Left lobe of liver (tissue), 2 donors: Measurements from ENCODE around the gene LYZL4. TPM values are rescaled to one million over a fixed set of nuclear protein-coding genes. Genes with fewer than 3 reads are reported as not detected.

ENCODE experiments used
- ATAC-seq: fragments of 200-7000 bp; cut with Tn5 transposase; one replicate; pipeline ENCODE4 v1.9.1; 2020; ENCODE audit warnings: mild to moderate bottlenecking, moderate library complexity
- DNase-seq: peaks from one replicate; pipeline ENCODE4 v3.0.0-alpha.2; 2020; ENCODE audit warnings: low spot score
- total RNA-seq: library from RNA; stranded (reverse); gene quantifications from one replicate; pipeline ENCODE4 v1.2.1, GENCODE V29; 2021
- donor health status: DM: no; HTN: no; CAD: no; lungs with moderate emphysema.
- donor health status: DM: no; HTN: yes; CAD: no.

Gene LYZL4
- total RNA-seq, 1 donor from 2014 or later, result not detected

DNA sequence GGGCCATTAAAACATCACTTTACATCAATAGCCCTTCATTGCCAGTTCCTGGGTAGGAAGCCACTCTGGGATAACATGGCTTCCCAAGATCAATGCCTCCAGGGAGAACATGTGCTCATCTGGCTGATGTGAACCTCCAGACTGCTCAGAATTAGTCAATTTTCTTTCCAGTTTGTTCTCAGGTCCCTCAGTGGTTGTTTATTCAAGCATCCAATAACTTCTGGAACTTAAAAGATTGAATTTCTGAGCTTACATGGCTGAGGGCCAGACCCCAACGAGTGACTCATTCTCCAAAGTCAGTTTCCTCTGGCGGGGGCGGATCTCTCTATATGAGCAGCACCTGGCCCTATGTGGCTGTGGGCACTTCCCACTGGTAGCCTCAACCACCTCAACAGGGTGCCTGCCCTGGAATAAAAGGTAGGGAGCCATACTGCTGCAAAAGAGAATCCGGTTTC lies 34.0 kb downstream of the LYZL4 start:
- ATAC-seq (no peak), DNase-seq (no peak)

DNA sequence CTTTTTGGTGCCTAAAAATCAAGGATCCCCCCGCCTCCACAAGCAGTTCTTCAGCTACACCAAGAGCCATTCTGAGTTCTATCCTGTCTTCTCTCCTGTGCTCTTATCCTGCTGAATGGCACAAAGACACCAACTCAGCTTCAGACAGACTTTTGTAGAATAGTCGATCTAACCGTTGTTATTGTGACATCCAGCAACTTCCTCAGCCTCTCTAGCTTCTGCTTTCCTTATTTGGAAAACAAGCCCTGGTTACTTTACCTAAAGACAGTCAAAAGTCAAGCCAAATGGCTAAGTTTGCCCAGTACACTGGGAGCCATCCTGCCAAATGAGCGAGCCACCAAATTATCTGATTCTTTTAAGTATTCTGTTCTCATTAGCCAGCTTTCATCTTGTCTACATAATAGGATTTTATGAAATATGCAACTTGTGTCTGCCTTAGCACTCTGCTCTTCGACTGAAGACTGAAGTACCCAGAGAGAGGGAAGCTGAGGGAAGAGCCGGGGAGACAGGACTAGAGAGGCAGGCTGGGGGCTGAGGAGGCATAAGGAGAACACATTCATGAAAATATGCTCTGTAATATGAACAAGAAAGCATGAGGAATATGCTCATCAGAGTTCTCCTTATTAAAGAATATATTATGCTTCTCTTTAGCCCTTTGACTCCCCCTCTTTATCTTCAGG lies 35.1 kb downstream of the LYZL4 start:
- ATAC-seq (no peak), DNase-seq (no peak)

DNA sequence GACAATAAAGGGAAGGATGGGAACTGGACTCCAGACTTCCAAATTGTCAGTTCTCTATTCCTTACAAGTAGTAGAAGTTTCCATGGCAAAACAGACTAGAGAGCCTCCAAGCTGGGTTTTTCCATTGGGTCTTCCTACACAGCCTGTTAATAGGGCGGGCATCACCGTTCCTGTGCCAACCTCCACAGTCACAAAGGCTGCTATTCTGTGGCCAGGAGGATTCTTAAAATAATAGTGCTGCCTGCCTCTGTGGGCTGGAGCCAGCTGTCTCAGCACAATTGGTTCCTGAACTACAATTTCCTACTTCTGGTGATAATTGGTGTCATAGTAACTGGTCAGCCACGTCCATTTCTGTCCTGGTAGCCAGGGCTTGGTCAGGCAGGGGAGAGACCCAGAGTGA lies 38.6 kb downstream of the LYZL4 start:
- DNase-seq (no peak), ATAC-seq (no peak)

DNA sequence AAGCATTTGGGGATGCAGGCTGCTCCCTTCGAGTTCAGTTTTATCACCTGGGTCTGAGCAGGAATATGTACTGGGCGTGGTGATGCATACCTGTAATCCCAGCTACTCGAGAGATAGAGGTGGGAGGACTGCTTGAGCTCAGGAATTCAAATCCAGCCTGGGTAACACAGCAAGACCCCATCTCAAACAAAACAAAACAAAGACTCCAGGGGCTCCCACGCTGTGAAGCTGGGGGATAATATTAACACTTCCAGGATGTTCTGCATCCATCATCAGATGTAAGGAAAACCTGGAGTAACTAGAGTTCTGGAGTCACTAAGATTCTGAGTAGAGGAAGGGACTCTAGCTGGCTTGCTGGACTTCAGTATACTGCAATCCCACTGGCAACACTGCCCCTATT lies 40.6 kb downstream of the LYZL4 start:
- DNase-seq (no peak), ATAC-seq (no peak)

DNA sequence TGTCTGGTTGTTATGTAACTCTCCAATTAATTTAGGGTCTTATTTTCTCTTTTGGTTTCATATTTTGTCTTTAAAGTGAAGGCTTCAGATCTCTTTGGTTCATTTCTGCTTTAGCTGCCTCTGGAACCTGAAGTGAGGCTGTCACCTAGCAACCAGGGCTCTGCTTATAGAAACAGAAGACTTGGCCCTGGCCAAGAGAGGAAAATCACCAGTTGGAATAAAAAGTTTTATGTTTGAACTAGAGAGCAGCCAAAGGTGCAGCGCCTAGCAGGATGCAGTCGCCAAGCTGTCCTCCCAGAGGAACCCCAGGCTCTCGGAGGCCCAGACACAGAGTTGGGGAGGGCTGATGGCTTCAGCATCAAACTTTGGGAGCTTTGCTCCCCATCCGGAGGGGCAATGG lies 41.1 kb downstream of the LYZL4 start:
- no peak for ATAC-seq

DNA sequence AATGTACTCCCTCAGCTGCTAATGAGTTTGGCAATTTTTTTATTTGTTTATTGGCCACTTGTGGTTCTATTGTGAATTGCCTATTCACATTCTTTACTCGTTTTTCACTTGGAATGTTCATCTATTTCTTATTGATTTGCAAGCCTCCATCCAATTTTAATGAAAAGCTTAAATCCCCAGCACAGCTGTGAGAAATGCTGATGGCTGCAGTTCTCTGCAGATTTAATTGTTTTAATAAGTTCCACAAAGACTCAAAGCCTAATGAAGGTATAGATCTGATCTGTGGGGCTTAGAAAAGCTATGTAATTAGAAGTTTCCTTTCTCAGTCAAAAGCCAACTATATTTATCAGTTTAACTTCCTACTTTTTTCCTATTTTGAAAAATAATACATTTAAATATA lies 41.5 kb downstream of the LYZL4 start:
- ATAC-seq (no peak), DNase-seq (no peak)

More for the DNA sequence above, 41.1 kb downstream of the LYZL4 start:
- DNase-seq, result no peak

DNA sequence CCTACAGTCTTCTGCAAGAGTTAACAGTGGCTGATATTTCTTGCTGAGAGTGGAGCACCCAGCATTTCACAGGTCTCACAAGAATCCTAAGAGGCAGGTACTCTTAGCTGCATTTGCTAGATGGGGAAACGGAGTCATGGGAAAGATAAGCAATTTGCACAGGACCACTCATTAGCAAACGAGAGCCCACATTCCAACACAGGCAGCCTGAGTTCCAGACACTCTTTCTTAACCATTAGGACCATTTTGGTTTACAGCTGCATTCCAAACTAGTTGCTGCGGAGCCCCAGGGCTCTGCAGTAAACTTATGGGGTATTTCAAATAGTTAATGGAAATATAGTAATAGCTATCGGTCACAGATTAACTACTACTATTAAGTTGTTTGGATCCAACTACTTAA lies 42.5 kb downstream of the LYZL4 start:
- DNase-seq, result no peak
- no peak for ATAC-seq

DNA sequence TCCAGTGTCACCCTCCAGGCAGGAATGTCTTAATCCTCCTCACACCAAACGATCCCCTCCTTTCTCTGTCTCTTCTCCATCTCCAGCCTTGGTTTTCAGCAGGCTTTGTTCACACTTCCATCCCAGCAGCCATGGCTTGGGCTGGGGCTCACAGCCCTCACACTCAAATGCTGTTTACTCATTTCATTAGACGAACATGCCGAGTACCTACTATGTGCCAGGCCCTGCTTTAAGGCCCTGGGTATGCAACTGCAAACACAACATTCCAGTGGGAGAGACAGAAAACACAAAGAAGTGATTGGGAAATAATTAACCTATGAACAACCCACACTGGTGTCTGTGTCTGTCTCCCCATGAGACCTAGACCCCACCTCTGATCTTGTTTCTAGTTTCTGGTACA lies 43.9 kb downstream of the LYZL4 start:
- DNase-seq, result no peak
- ATAC-seq, result no peak

DNA sequence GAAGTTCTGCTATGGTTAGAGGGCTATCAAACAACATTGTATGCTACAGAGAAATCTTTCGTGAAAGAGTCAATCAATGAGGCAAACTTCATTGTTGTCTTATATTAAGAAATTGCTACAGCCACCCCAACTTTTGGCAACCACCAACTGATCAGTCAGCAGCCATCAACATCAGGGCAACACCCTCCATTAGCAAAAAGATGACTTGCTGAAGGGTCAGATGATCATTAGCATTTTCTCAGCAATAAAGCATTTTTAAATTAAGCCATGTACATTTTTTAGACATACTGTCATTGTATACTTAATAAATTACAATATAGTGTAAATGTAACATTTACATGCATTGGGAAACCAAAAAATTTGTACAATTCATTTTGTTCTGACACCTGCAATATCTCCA lies 53.1 kb downstream of the LYZL4 start:
- no peak for DNase-seq
- ATAC-seq, result no peak

DNA sequence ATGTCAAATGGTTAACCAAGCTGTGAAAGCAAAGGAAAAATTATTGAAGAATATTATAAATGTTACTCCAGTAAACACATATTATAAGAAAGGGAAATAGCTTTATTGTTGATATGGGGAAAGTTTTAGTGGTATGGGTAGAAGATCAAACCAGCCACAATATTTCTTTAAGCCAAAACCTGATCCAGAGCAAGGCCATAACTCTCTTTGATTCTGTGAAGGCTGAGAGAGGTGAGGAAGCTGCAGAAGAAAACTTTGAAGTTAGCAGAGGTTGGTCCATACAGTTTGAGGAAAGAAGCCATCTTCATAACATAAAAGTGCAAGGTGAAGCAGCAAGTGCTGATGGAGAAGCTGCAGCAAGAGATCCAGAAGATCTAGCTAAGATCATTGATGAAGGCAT lies 54.8 kb downstream of the LYZL4 start:
- ATAC-seq, result no peak
- DNase-seq, result no peak

DNA sequence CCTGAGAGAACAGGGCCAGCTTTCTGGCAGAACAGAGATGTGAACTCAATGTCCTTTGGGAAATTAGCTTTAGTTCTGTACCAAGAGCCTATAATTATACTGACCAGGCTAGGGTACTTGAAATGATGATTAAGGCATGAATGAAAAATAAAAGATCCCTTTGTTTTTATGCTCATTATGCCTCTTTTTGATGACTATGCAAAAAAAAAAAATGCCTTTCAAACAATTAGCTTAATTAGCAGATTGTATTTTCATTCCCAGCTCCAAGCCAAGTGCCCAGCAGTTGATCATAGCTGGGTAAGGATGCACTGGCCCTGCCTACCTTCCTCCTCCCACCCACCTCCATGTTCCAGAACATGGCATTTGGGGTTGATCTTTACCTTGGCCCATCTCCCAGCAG lies 56.8 kb downstream of the LYZL4 start:
- DNase-seq, result no peak
- ATAC-seq, result no peak

DNA sequence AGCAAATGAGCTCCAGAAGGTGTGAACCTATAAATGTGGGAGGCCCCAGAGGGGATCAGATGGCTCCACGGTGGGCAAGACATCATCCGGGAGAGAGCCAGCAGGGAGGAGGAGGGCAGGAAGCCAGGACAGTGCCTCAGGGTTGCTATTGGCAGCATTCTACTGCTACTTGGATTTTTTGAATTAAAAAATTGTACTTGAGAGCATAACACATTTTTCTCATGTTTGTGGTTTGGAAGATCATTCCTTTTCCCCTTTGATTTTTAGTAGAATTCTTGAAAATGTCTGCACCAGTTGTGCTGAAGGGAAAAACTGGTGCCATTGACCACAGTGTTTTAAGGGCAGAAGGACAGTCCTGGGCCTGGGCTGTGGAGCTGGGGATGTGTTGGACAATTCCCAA lies 59.2 kb downstream of the LYZL4 start:
- no peak for ATAC-seq
- no peak for DNase-seq

DNA sequence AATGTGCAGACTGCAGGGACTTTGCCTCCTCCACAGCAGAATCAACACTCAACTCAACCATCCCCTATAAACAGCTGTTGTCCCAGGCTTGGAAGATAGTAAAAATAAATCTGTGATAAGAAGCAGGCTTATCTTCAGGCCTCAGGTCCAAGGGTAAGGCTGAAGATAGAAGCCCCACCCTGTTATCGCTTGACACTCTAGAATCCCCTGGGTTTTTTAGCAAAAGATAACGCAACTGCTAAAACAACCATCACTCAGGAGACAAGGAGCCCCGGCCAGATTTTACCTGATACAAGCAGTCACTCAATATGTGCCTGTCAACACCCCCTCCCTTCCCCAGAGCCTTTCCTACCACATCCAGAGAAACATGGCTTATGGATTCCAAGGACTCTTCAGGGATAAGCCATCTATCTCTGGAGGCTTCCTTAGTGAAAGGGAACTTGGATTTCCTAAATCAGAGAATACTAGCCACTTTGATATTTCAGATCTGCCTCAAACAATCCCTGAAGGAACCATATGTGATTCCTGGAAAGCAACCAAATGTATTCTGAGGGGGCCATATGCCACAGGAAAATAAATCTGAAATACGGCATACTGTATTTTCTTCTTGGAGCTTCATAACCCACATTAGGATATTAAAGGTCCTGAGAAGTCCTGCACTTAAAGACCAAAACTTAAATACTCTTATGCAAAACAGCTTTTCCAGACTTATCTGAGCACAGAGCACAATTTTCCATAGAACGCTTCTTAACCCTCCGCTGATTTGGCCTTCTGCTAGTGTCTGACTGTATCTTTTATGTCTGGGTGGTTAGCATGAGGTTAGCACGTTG lies 60.4 kb downstream of the LYZL4 start:
- ATAC-seq (no peak), DNase-seq (no peak)

DNA sequence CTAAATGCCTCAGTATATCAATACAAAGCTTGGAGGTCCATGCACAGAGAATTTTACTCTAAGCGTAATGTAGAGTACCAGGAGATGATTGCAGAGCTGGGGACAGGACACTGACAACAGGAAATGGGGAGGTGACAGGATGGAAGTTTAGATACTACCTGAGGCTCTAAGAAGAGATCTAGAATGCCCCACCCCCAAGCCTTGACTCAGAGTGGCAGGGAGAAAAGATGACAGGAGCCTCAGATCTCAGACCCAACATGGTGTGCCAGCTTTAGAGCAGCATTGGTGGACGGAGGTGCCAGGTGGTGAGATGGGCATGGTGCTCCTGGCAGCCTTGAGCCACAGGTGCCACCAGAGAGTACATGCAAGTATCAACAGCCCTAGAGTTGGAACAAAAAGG lies 62.5 kb downstream of the LYZL4 start:
- ATAC-seq, result no peak
- DNase-seq, result no peak

Other genes starting within 250 kb of the LYZL4 start
- not detected for gene CCK, start 144.4 kb downstream of the LYZL4 start, total RNA-seq
- gene VIPR1, start 92.0 kb upstream of the LYZL4 start, total RNA-seq, result 27.0 TPM
- 14.2 TPM for gene SEC22C, start 171.4 kb upstream of the LYZL4 start, total RNA-seq
- 14.4 TPM for gene SS18L2, start 180.2 kb upstream of the LYZL4 start, total RNA-seq
- 29.2 TPM for gene NKTR, start 190.1 kb upstream of the LYZL4 start, total RNA-seq
- gene ZBTB47, start 243.1 kb upstream of the LYZL4 start, total RNA-seq, result 5.0 TPM